GM12878 (cell line): ENCODE results near the gene RALGDS. TPM values are rescaled to one million over a fixed set of nuclear protein-coding genes. Genes with fewer than 3 reads are reported as not detected.

ENCODE experiments used
- CHD2 ChIP-seq: IDR thresholded peaks from 2 replicates; pipeline ENCODE4 v1.6.1; 2011; ENCODE audit warnings: low read depth, low read length, improper control_type of control experiment, borderline replicate concordance
- IKZF1 ChIP-seq: fragments of 450-650 bp; conservative IDR thresholded peaks from 2 replicates; pipeline ENCODE4 v1.6.1; 2017; ENCODE audit warnings: antibody characterized with exemption, mild to moderate bottlenecking
- MTA2 ChIP-seq: fragments of 450-650 bp; IDR thresholded peaks from 2 replicates; pipeline ENCODE4 v1.6.1; 2016; ENCODE audit warnings: low read depth, mild to moderate bottlenecking, moderate library complexity
- RB1 ChIP-seq: fragments of 450-650 bp; formaldehyde crosslinking; IDR thresholded peaks from 2 replicates; pipeline ENCODE4 v1.6.1; 2017; ENCODE audit warnings: mild to moderate bottlenecking, borderline replicate concordance
- TCF12 ChIP-seq: IDR thresholded peaks from 2 replicates; pipeline ENCODE4 v1.6.1; 2011; ENCODE audit warnings: low read depth, mild to moderate bottlenecking, low read length
- ZNF24 ChIP-seq: fragments of 450-650 bp; IDR thresholded peaks from 2 replicates; pipeline ENCODE4 v1.6.1; 2017; ENCODE audit warnings: antibody characterized with exemption, mild to moderate bottlenecking
- polyA plus RNA-seq, 11 experiments: library from polyadenylated mRNA; depleted of rRNA in 4 of 11; unstranded in 6 of 11; stranded (reverse) in 5 of 11; fragments of >200 nt; fragmentation: Nextera tagmentation in 4 of 11; fragmentation: Illumina TruSeq in 1 of 11; extraction: Ambion mirVana in 4 of 11; extraction: Trizol in 1 of 11; gene quantifications; 1 replicate in 1 of 11; 2 replicates in 10 of 11; pipeline versions ENCODE4 v1.2.1 to v1.2.3, GENCODE V29; 2011 to 2016; ENCODE audit warnings: inconsistent platforms in 2 of 11, missing spikeins in 2 of 11, low read depth in 1 of 11
- total RNA-seq, 4 experiments: library from RNA; depleted of rRNA in 3 of 4; stranded (reverse); fragments of >200 nt in 3 of 4; fragmentation: Illumina TruSeq in 1 of 4; extraction: Trizol in 1 of 4; gene quantifications; 2 replicates each; pipeline versions ENCODE4 v1.2.1 to v1.2.3, GENCODE V29; 2013 to 2021
- TF ChIP-seq, protein P1 (sequence below): fragments of 450-650 bp; IDR thresholded peaks from 2 replicates; pipeline ENCODE4 v1.6.1; 2017; ENCODE audit warnings: mild to moderate bottlenecking, moderate library complexity

Gene RALGDS
- total and polyA plus RNA-seq, 10 of the 15 experiments (the other 5 are each of a cell fraction or from before 2014, with no cell fraction given): 1.3 to 48.6 (median 21.2) TPM

DNA sequence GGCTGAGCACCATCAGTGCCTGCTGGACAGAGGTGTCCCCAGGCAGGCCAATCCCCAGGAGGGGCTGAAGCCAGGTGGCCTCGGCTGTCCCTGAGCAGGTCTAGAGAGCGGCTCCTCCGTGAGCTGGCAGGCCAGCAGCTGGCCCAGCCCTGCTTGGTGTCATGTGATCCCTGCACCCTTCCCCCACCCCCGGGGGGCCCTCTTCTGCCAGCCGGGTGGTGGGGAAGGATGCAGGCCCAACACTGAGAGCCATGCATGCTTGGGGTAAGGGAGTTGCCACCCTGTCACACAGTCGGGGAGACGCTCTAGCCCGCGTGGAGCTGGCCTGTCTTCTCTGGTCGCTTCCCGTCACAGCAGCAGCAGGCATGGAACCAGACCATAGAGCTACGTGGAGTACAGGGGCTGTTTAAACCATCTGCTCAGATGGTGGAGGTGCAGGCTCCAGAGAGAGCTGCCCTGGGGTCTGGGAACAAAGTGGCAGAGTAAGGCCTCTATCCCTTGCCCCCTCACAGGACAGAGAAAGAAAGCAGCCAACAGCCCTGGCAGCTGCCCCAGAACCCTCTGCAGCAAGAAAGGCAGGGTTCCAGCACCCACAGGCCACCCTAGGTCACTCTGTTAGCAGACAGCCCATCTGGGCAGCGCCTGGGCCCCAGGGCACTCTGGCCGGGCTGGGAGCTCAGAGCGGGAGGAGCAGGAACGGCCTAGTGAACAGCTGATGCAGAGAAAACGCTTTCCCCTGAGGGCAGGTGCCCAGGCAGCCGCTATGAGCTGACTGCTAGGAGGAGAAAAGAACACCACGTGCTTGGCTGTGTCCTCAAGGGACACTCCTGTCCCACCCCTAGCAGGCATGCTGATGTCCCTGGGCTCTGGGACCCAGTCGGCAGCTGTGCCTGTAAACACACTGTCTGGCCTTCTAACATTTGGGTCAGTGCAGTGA is 6.8 kb downstream of the RALGDS start (continued):
- TF ChIP-seq, protein P1, sequence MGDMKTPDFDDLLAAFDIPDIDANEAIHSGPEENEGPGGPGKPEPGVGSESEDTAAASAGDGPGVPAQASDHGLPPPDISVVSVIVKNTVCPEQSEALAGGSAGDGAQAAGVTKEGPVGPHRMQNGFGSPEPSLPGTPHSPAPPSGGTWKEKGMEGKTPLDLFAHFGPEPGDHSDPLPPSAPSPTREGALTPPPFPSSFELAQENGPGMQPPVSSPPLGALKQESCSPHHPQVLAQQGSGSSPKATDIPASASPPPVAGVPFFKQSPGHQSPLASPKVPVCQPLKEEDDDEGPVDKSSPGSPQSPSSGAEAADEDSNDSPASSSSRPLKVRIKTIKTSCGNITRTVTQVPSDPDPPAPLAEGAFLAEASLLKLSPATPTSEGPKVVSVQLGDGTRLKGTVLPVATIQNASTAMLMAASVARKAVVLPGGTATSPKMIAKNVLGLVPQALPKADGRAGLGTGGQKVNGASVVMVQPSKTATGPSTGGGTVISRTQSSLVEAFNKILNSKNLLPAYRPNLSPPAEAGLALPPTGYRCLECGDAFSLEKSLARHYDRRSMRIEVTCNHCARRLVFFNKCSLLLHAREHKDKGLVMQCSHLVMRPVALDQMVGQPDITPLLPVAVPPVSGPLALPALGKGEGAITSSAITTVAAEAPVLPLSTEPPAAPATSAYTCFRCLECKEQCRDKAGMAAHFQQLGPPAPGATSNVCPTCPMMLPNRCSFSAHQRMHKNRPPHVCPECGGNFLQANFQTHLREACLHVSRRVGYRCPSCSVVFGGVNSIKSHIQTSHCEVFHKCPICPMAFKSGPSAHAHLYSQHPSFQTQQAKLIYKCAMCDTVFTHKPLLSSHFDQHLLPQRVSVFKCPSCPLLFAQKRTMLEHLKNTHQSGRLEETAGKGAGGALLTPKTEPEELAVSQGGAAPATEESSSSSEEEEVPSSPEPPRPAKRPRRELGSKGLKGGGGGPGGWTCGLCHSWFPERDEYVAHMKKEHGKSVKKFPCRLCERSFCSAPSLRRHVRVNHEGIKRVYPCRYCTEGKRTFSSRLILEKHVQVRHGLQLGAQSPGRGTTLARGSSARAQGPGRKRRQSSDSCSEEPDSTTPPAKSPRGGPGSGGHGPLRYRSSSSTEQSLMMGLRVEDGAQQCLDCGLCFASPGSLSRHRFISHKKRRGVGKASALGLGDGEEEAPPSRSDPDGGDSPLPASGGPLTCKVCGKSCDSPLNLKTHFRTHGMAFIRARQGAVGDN: peak; percentile 52; the same call in 1 of the 2 replicates
- TF ChIP-seq TCF12: 0 out of 2 replicates have a peak, but pooled peaks have one; percentile 35
- TF ChIP-seq RB1: 0 out of 2 replicates have a peak, but pooled peaks have one; percentile 36
- TF ChIP-seq MTA2: 0 out of 2 replicates have a peak, but pooled peaks have one; percentile 15
- no peak for TF ChIP-seq ZNF24
- no peak for TF ChIP-seq CHD2
- peak; percentile 25; the same call in 1 of the 2 replicates for TF ChIP-seq IKZF1
